ENCODE measurements around the gene MPST.

MPST gene

GRCh38 chr22:37077802-37078448, 58.4 kb downstream of the MPST start:
- Histone ChIP-seq H3K36me3 (ENCODE audit: control insufficient read depth, insufficient read depth, low read length) (no peaks in the 10 kb centered on the region), H3K9ac (ENCODE audit: low read length) (no peak overlapping the region), H3K4me1 (ENCODE audit: control insufficient read depth, insufficient read depth, low read length) (no peaks in the 10 kb centered on the region), H3K27me3 (ENCODE audit: control insufficient read depth, insufficient read depth, low read length) (peaks cover 3% of the 10 kb centered on the region), H3K27ac (ENCODE audit: low read depth, low read length) (no peak overlapping the region), H3K4me3 (ENCODE audit: low read length) (no peak overlapping the region)

DNA sequence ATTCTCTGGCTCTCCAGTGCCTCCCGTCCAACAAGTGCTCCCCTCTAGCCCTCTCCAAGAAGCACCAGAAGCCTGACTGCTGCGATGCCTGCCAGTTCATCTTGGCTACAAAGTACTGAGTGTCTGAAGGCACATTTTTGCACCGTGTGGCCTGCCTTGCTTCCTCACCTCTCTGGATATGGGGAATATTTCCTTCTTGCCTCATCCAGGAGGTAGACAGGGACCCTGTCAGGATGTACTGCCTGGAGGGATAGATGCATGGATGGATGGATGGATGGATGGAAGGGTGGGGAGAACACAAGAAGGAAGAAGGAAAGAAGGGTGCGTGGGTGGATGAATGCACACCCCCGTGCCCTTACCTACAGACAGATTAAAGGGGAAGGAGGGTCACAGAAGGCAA, 59.6 kb downstream of the MPST start:
- no peak overlapping the region for H3K4me3 ChIP-seq (ENCODE audit: low read length)
- peaks cover 3% of the 10 kb centered on the region for H3K27me3 ChIP-seq (ENCODE audit: control insufficient read depth, insufficient read depth, low read length)
- H3K4me1 ChIP-seq (ENCODE audit: control insufficient read depth, insufficient read depth, low read length) = no peaks in the 10 kb centered on the region

More for the DNA sequence above, 59.6 kb downstream of the MPST start:
- no peaks in the 10 kb centered on the region for H3K36me3 ChIP-seq (ENCODE audit: control insufficient read depth, insufficient read depth, low read length)
- H3K9ac ChIP-seq (ENCODE audit: low read length) = no peak overlapping the region
- no peak overlapping the region for H3K27ac ChIP-seq (ENCODE audit: low read depth, low read length)

Measured in rectal smooth muscle tissue (tissue), 1 donor.